Measurements from ENCODE around the gene ZEB1.

The ZEB1 gene

GRCh38 chr10:31341552-31341951 is 22.5 kb downstream of the ZEB1 start:
- Histone ChIP-seq H3K27ac (ENCODE audit: low read depth, low read length) (no peak overlapping the region), H3K27me3 (ENCODE audit: control insufficient read depth, low read length) (no peaks in the 10 kb centered on the region), H3K9me3 (ENCODE audit: control insufficient read depth, insufficient read depth, low read length) (no peaks in the 10 kb centered on the region), H3K4me1 (ENCODE audit: control insufficient read depth, low read length) (0 out of 2 replicates have a peak, but pooled peaks cover 3% of the 10 kb centered on the region), H3K9me2 (replicated peaks; ENCODE audit: control insufficient read depth, low read length) (no peaks in the 10 kb centered on the region), H3K4me2 (ENCODE audit: low read length) (no peak overlapping the region), H3F3A (ENCODE audit: control insufficient read depth, insufficient read depth) (no peaks in the 10 kb centered on the region), H4K20me1 (ENCODE audit: control insufficient read depth, insufficient read depth, low read depth, low read length) (peaks cover 4% of the 10 kb centered on the region; the same call in 1 of the 2 replicates), H3K4me3 (ENCODE audit: low read length) (no peak overlapping the region), H3K36me3 (ENCODE audit: control insufficient read depth, low read length) (no peaks in the 10 kb centered on the region), H3K79me2 (ENCODE audit: control insufficient read depth, low read length) (peaks cover 95% of the 10 kb centered on the region)
- TF ChIP-seq CTCF (IDR thresholded peaks at IDR 0.05; ENCODE audit: low read depth, low read length, poor library complexity, severe bottlenecking) (no peak), EZH2phosphoT487 (IDR thresholded peaks at IDR 0.05; ENCODE audit: borderline replicate concordance, low read length) (no peak)

GRCh38 chr10:31343009-31343408 is 24.0 kb downstream of the ZEB1 start:
- H3K9me2 ChIP-seq (replicated peaks; ENCODE audit: control insufficient read depth, low read length), result no peaks in the 10 kb centered on the region
- H3K4me1 ChIP-seq (ENCODE audit: control insufficient read depth, low read length), result 0 out of 2 replicates have a peak, but pooled peaks cover 3% of the 10 kb centered on the region
- peaks cover 4% of the 10 kb centered on the region; the same call in 1 of the 2 replicates for H4K20me1 ChIP-seq (ENCODE audit: control insufficient read depth, insufficient read depth, low read depth, low read length)
- TF ChIP-seq EZH2phosphoT487 (IDR thresholded peaks at IDR 0.05; ENCODE audit: borderline replicate concordance, low read length) (no peak), CTCF (IDR thresholded peaks at IDR 0.05; ENCODE audit: low read depth, low read length, poor library complexity, severe bottlenecking) (no peak)
- peaks cover 98% of the 10 kb centered on the region for H3K79me2 ChIP-seq (ENCODE audit: control insufficient read depth, low read length)
- no peak overlapping the region for H3K4me3 ChIP-seq (ENCODE audit: low read length)
- H3F3A ChIP-seq (ENCODE audit: control insufficient read depth, insufficient read depth), result no peaks in the 10 kb centered on the region
- no peaks in the 10 kb centered on the region for H3K27me3 ChIP-seq (ENCODE audit: control insufficient read depth, low read length)
- H3K9me3 ChIP-seq (ENCODE audit: control insufficient read depth, insufficient read depth, low read length), result no peaks in the 10 kb centered on the region
- H3K27ac ChIP-seq (ENCODE audit: low read depth, low read length), result no peak overlapping the region
- H3K36me3 ChIP-seq (ENCODE audit: control insufficient read depth, low read length), result no peaks in the 10 kb centered on the region
- H3K4me2 ChIP-seq (ENCODE audit: low read length), result no peak overlapping the region

- TF ChIP-seq CTCF (IDR thresholded peaks at IDR 0.05; ENCODE audit: low read depth, low read length, poor library complexity, severe bottlenecking), result no peak
- TF ChIP-seq EZH2phosphoT487 (IDR thresholded peaks at IDR 0.05; ENCODE audit: borderline replicate concordance, low read length), result no peak
- no peaks in the 10 kb centered on the region for H3K27me3 ChIP-seq (ENCODE audit: control insufficient read depth, low read length)
- H3K9me3 ChIP-seq (ENCODE audit: control insufficient read depth, insufficient read depth, low read length), result no peaks in the 10 kb centered on the region
- H3K4me1 ChIP-seq (ENCODE audit: control insufficient read depth, low read length), result 0 out of 2 replicates have a peak, but pooled peaks cover 3% of the 10 kb centered on the region
- H3K4me3 ChIP-seq (ENCODE audit: low read length), result no peak overlapping the region
- no peaks in the 10 kb centered on the region for H3K9me2 ChIP-seq (replicated peaks; ENCODE audit: control insufficient read depth, low read length)
- no peaks in the 10 kb centered on the region for H3K36me3 ChIP-seq (ENCODE audit: control insufficient read depth, low read length)
- no peak overlapping the region for H3K27ac ChIP-seq (ENCODE audit: low read depth, low read length)
- peaks cover 4% of the 10 kb centered on the region; the same call in 1 of the 2 replicates for H4K20me1 ChIP-seq (ENCODE audit: control insufficient read depth, insufficient read depth, low read depth, low read length)
- H3F3A ChIP-seq (ENCODE audit: control insufficient read depth, insufficient read depth), result no peaks in the 10 kb centered on the region
- no peak overlapping the region for H3K4me2 ChIP-seq (ENCODE audit: low read length)
- peaks cover 99% of the 10 kb centered on the region for H3K79me2 ChIP-seq (ENCODE audit: control insufficient read depth, low read length)
Observed at GRCh38 chr10:31343551-31343950, 24.5 kb downstream of the ZEB1 start.

All from DOHH2 (cell line).